Measurements from ENCODE around the gene ADNP. TPM values are rescaled to one million over a fixed set of nuclear protein-coding genes. Genes with fewer than 3 reads are reported as not detected.

The ADNP gene
- polyA plus RNA-seq, 1 of the 3 experiments (the other 2 are of a cell fraction) = 13.3 TPM

DNA sequence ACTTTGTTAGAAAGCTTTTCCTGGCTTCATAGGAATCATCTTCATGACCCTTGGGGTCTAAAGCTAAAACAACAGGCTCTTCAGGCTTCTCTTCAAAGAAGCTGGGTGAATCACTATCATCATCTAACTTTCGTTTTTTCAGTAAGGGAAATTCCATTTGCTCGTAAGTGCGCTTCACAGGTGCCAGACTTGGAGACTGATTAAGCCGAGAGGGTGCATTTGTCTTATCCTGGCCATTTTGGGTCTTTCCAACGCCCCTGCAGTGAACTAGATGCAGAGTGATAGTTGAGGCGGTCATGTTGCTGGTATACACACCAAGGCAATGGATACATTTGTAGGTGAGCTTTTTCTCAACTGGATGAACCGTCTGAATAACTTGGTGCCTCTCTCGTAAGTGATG, 38.8 kb downstream of the ADNP start (continued):
- TF ChIP-seq NFIC (IDR thresholded peaks at IDR 0.05; ENCODE audit: borderline replicate concordance) = no peak
- TF ChIP-seq SMC3 (IDR thresholded peaks at IDR 0.05; ENCODE audit: low read depth, low read length) = no peak
- no peak for TF ChIP-seq POLR2AphosphoS5 (IDR thresholded peaks at IDR 0.05; ENCODE audit: low read depth, low read length)
- no peak for TF ChIP-seq EP300 (IDR thresholded peaks at IDR 0.05; ENCODE audit: borderline replicate concordance in 1 of 2, low read depth in 1 of 2, low read length in 1 of 2)

DNA sequence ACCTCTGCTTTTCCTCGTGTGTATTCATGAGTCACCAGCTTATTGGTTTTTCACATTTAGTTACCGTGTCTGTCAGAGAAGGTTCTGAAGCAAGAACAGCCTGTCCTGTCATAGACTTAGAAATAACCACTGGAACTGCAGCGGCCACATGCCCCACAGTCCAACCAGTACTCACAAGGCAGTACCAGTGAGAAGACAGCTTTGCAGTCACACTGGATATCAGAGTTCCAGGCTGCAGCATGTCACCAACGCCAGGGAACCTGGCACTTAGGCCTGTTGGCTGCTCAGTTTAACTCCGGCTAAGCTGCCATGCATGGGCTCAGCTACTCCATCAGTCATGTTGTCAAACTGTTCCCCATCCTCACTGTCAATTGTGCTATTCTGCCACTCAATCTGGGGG, 40.1 kb downstream of the ADNP start:
- ChIA-PET POLR2A (no interaction called here), CTCF (interaction anchor here (1.4 to 1.6 kb wide), 3 partner anchors 38 to 805 kb away, joined by 3 to 9 read pairs (median 4); partner anchors contain the start of gene BCAS4)
- H3K9ac ChIP-seq = no peak overlapping the region
- H3K9me2 ChIP-seq = no peaks in the 10 kb centered on the region
- H3K9me3 ChIP-seq = no peaks in the 10 kb centered on the region
- no peak overlapping the region for H3K4me3 ChIP-seq (ENCODE audit: low read depth in 2 of 2, low read length in 1 of 2)
- WGBS (ENCODE audit: low lambda C conversion rate) = 80% methylated on average over 4 of the region's 5 CpGs
- peaks cover 72% of the 10 kb centered on the region for H3K79me2 ChIP-seq (ENCODE audit: insufficient read depth)
- TF ChIP-seq FOXM1 (IDR thresholded peaks at IDR 0.05; ENCODE audit: low read depth) (no peak), RFX5 (IDR thresholded peaks at IDR 0.05; ENCODE audit: low read length) (no peak), MXI1 (IDR thresholded peaks at IDR 0.05; ENCODE audit: low read depth, low read length) (no peak), TEAD4 (IDR thresholded peaks at IDR 0.05; ENCODE audit: borderline replicate concordance, insufficient read depth) (no peak), MEF2A (IDR thresholded peaks at IDR 0.05; ENCODE audit: borderline replicate concordance, low read depth) (no peak), TAF1 (IDR thresholded peaks at IDR 0.05; ENCODE audit: borderline replicate concordance, low read depth, low read length) (no peak), RXRA (IDR thresholded peaks at IDR 0.05; ENCODE audit: borderline replicate concordance, low read depth) (no peak), FOXJ3 (CRISPR knock-in tag; IDR thresholded peaks at IDR 0.05) (no peak), FOSL2 (IDR thresholded peaks at IDR 0.05; ENCODE audit: borderline replicate concordance, low read depth) (no peak), NRF1 (IDR thresholded peaks at IDR 0.05; ENCODE audit: low read depth, low read length) (no peak), RAD21 (IDR thresholded peaks at IDR 0.05; ENCODE audit: low read length) (no peak), SIN3A (IDR thresholded peaks at IDR 0.05; ENCODE audit: borderline replicate concordance, low read depth, low read length) (no peak), YY1 (IDR thresholded peaks at IDR 0.05; ENCODE audit: low read depth) (no peak), SMC3 (IDR thresholded peaks at IDR 0.05; ENCODE audit: low read depth, low read length) (no peak)
- TF ChIP-seq, protein P1, sequence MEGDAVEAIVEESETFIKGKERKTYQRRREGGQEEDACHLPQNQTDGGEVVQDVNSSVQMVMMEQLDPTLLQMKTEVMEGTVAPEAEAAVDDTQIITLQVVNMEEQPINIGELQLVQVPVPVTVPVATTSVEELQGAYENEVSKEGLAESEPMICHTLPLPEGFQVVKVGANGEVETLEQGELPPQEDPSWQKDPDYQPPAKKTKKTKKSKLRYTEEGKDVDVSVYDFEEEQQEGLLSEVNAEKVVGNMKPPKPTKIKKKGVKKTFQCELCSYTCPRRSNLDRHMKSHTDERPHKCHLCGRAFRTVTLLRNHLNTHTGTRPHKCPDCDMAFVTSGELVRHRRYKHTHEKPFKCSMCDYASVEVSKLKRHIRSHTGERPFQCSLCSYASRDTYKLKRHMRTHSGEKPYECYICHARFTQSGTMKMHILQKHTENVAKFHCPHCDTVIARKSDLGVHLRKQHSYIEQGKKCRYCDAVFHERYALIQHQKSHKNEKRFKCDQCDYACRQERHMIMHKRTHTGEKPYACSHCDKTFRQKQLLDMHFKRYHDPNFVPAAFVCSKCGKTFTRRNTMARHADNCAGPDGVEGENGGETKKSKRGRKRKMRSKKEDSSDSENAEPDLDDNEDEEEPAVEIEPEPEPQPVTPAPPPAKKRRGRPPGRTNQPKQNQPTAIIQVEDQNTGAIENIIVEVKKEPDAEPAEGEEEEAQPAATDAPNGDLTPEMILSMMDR (IDR thresholded peaks at IDR 0.05) = no peak
- TF ChIP-seq, protein P2, sequence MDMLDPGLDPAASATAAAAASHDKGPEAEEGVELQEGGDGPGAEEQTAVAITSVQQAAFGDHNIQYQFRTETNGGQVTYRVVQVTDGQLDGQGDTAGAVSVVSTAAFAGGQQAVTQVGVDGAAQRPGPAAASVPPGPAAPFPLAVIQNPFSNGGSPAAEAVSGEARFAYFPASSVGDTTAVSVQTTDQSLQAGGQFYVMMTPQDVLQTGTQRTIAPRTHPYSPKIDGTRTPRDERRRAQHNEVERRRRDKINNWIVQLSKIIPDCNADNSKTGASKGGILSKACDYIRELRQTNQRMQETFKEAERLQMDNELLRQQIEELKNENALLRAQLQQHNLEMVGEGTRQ (IDR thresholded peaks at IDR 0.05; ENCODE audit: borderline replicate concordance, low read depth, low read length) = no peak
- TF ChIP-seq, protein P3, sequence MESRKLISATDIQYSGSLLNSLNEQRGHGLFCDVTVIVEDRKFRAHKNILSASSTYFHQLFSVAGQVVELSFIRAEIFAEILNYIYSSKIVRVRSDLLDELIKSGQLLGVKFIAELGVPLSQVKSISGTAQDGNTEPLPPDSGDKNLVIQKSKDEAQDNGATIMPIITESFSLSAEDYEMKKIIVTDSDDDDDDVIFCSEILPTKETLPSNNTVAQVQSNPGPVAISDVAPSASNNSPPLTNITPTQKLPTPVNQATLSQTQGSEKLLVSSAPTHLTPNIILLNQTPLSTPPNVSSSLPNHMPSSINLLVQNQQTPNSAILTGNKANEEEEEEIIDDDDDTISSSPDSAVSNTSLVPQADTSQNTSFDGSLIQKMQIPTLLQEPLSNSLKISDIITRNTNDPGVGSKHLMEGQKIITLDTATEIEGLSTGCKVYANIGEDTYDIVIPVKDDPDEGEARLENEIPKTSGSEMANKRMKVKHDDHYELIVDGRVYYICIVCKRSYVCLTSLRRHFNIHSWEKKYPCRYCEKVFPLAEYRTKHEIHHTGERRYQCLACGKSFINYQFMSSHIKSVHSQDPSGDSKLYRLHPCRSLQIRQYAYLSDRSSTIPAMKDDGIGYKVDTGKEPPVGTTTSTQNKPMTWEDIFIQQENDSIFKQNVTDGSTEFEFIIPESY (IDR thresholded peaks at IDR 0.05; ENCODE audit: borderline replicate concordance, low read depth) = no peak
- TF ChIP-seq, protein P4, sequence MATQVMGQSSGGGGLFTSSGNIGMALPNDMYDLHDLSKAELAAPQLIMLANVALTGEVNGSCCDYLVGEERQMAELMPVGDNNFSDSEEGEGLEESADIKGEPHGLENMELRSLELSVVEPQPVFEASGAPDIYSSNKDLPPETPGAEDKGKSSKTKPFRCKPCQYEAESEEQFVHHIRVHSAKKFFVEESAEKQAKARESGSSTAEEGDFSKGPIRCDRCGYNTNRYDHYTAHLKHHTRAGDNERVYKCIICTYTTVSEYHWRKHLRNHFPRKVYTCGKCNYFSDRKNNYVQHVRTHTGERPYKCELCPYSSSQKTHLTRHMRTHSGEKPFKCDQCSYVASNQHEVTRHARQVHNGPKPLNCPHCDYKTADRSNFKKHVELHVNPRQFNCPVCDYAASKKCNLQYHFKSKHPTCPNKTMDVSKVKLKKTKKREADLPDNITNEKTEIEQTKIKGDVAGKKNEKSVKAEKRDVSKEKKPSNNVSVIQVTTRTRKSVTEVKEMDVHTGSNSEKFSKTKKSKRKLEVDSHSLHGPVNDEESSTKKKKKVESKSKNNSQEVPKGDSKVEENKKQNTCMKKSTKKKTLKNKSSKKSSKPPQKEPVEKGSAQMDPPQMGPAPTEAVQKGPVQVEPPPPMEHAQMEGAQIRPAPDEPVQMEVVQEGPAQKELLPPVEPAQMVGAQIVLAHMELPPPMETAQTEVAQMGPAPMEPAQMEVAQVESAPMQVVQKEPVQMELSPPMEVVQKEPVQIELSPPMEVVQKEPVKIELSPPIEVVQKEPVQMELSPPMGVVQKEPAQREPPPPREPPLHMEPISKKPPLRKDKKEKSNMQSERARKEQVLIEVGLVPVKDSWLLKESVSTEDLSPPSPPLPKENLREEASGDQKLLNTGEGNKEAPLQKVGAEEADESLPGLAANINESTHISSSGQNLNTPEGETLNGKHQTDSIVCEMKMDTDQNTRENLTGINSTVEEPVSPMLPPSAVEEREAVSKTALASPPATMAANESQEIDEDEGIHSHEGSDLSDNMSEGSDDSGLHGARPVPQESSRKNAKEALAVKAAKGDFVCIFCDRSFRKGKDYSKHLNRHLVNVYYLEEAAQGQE (IDR thresholded peaks at IDR 0.05; ENCODE audit: low read depth, low read length) = no peak
- H4K20me1 ChIP-seq (ENCODE audit: insufficient read depth) = peaks cover 24% of the 10 kb centered on the region
- peaks cover 79 to 84% of the 10 kb centered on the region in 2 experiments for H3K36me3 ChIP-seq (replicated peaks in 1 of 2; ENCODE audit: control insufficient read depth in 1 of 2, insufficient read depth in 2 of 2, low read length in 1 of 2)
- no peak overlapping the region; a peak in 1 of 4 replicates for H3K27ac ChIP-seq (ENCODE audit: low read depth in 2 of 2, low read length in 1 of 2)
- H3K27me3 ChIP-seq (ENCODE audit: insufficient read depth) = no peaks in the 10 kb centered on the region
- no peak overlapping the region for H3K4me2 ChIP-seq
- H3F3A ChIP-seq (replicated peaks; ENCODE audit: insufficient read depth) = peaks cover 30% of the 10 kb centered on the region
- no peak for DNase-seq
- H2AFZ ChIP-seq (ENCODE audit: low read depth) = no peak overlapping the region
- no peaks in the 10 kb centered on the region; a peak in 1 of 4 replicates for H3K4me1 ChIP-seq (ENCODE audit: control insufficient read depth in 1 of 2, insufficient read depth in 2 of 2, low read depth in 1 of 2, low read length in 1 of 2)

Measured in SK-N-SH (cell line).